CD14-positive monocyte (primary cell): ENCODE results near the gene PRAME. TPM values are rescaled to one million over a fixed set of nuclear protein-coding genes. Genes with fewer than 3 reads are reported as not detected.

Experiments used
- DNase-seq, 3 donors: peaks; one replicate each; pipeline ENCODE4 v3.0.0-alpha.2; 2011 to 2022
- H2AFZ ChIP-seq: 2 replicates; pipeline ENCODE4 v1.6.0; 2012; ENCODE audit warnings: mild to moderate bottlenecking, low read depth, low read length, inconsistent platforms; ENCODE audit not compliant: insufficient read depth, poor library complexity, severe bottlenecking
- H3K27ac ChIP-seq, 2 donors: 1 replicate in 1 of 2; 2 replicates in 1 of 2; pipeline ENCODE4 v1.5.1; 2012 to 2013; ENCODE audit warnings: low read length in 2 of 2, control low read depth in 1 of 2, inconsistent platforms in 1 of 2, low read depth in 1 of 2, mild to moderate bottlenecking in 1 of 2
- H3K27me3 ChIP-seq, 2 donors: one replicate each; pipeline versions ENCODE4 v1.6.0 to v1.6.1; 2011 to 2013; ENCODE audit warnings: low read length in 2 of 2; ENCODE audit not compliant: control insufficient read depth in 2 of 2, insufficient read depth in 2 of 2
- H3K36me3 ChIP-seq, 2 donors: replicated peaks in 1 of 2; 1 replicate in 1 of 2; 2 replicates in 1 of 2; pipeline versions ENCODE4 v1.5.1 to v1.6.1; 2012 to 2013; ENCODE audit warnings: low read length in 2 of 2, control low read depth in 1 of 2, inconsistent platforms in 1 of 2, mild to moderate bottlenecking in 1 of 2; ENCODE audit not compliant: insufficient read depth in 2 of 2, control insufficient read depth in 1 of 2
- H3K4me1 ChIP-seq, 2 donors: 1 replicate in 1 of 2; 2 replicates in 1 of 2; pipeline versions ENCODE4 v1.5.1 to v1.6.1; 2012 to 2013; ENCODE audit warnings: low read length in 2 of 2, control low read depth in 1 of 2, inconsistent platforms in 1 of 2, mild to moderate bottlenecking in 1 of 2, moderate library complexity in 1 of 2; ENCODE audit not compliant: insufficient read depth in 2 of 2, control insufficient read depth in 1 of 2
- H3K4me2 ChIP-seq: replicated peaks from 2 replicates; pipeline ENCODE3; 2012; ENCODE audit warnings: low read length, moderate library complexity, mild to moderate bottlenecking; ENCODE audit not compliant: poor library complexity, severe bottlenecking; ENCODE audit errors: extremely low read depth
- H3K4me3 ChIP-seq, 3 experiments: fragments of 200-600 bp in 1 of 3; sonication (generic) in 1 of 3; replicated peaks in 1 of 3; 1 replicate in 2 of 3; 2 replicates in 1 of 3; pipeline ENCODE4 v1.5.1; 2011 to 2013; ENCODE audit warnings: low read length in 3 of 3, mild to moderate bottlenecking in 3 of 3, control low read depth in 2 of 3, low read depth in 2 of 3, inconsistent platforms in 1 of 3, moderate library complexity in 1 of 3
- H3K79me2 ChIP-seq: 2 replicates; pipeline ENCODE4 v1.6.0; 2012; ENCODE audit warnings: mild to moderate bottlenecking, control low read depth, inconsistent platforms, low read length, moderate library complexity; ENCODE audit not compliant: insufficient read depth
- H3K9ac ChIP-seq: 2 replicates; pipeline ENCODE4 v1.6.0; 2017; ENCODE audit warnings: low read length, mild to moderate bottlenecking; ENCODE audit not compliant: insufficient read depth, poor library complexity, severe bottlenecking
- H3K9me3 ChIP-seq, 2 donors: replicated peaks in 1 of 2; 1 replicate in 1 of 2; 2 replicates in 1 of 2; pipeline versions ENCODE4 v1.5.1 to v1.6.1; 2012 to 2013; ENCODE audit warnings: low read length in 2 of 2, control low read depth in 1 of 2; ENCODE audit not compliant: control insufficient read depth in 1 of 2, insufficient read depth in 1 of 2
- H4K20me1 ChIP-seq: 2 replicates; pipeline ENCODE4 v1.6.0; 2012; ENCODE audit warnings: mild to moderate bottlenecking, low read length, control low read depth, moderate library complexity; ENCODE audit not compliant: insufficient read depth
- H3K27ac Mint-ChIP-seq, 7 donors: one replicate each; pipeline ENCODE4 v1.8.0; 2020; ENCODE audit warnings: mild to moderate bottlenecking in 7 of 7, mixed read lengths in 7 of 7, moderate library complexity in 6 of 7, inconsistent platforms in 2 of 7
- H3K27me3 Mint-ChIP-seq, 3 donors: one replicate each; pipeline ENCODE4 v1.8.0; 2021 to 2022; ENCODE audit warnings: low read depth in 3 of 3, mild to moderate bottlenecking in 3 of 3, mixed read lengths in 3 of 3, moderate library complexity in 3 of 3, inconsistent platforms in 1 of 3
- H3K36me3 Mint-ChIP-seq, 2 donors: one replicate each; pipeline ENCODE4 v1.8.0; 2020; ENCODE audit warnings: mixed read lengths in 2 of 2, inconsistent platforms in 1 of 2, mild to moderate bottlenecking in 1 of 2
- H3K4me1 Mint-ChIP-seq: one replicate; pipeline ENCODE4 v1.8.0; 2020; ENCODE audit warnings: mild to moderate bottlenecking, mixed read lengths
- H3K4me3 Mint-ChIP-seq, 2 donors: one replicate each; pipeline ENCODE4 v1.8.0; 2020; ENCODE audit warnings: mild to moderate bottlenecking in 2 of 2, mixed read lengths in 2 of 2, moderate library complexity in 1 of 2
- H3K9me3 Mint-ChIP-seq, 7 donors: one replicate each; pipeline ENCODE4 v1.8.0; 2020 to 2022; ENCODE audit warnings: mixed read lengths in 7 of 7, mild to moderate bottlenecking in 6 of 7, moderate library complexity in 6 of 7, inconsistent platforms in 2 of 7
- WGBS: methylation state at CpG from one replicate; pipeline ENCODE4 v1.1.5; 2013; ENCODE audit warnings: missing lambda C conversion rate; ENCODE audit not compliant: insufficient coverage; 5-methylcytosine and 5-hydroxymethylcytosine counted together
- intact Hi-C, 2 donors: fragments of 100-400 bp; cut with micrococcal nuclease; formaldehyde crosslinking; loops; one replicate each; pipeline versions ENCODE4 v1.15.0 to v1.15.1; 2023
- polyA plus RNA-seq, 3 donors: library from polyadenylated mRNA; depleted of rRNA in 1 of 3; unstranded in 2 of 3; stranded (reverse) in 1 of 3; fragments of 300-500 nt in 2 of 3; fragments of >200 nt in 1 of 3; fragmentation: Illumina TruSeq in 2 of 3; gene quantifications; 1 replicate in 2 of 3; 2 replicates in 1 of 3; pipeline ENCODE4 v1.2.3, GENCODE V29; 2012 to 2021
- TF ChIP-seq, protein P1 (sequence below): fragments of 200-600 bp; IDR thresholded peaks from one replicate; pipeline ENCODE4 v1.8.0; 2022; ENCODE audit warnings: antibody characterized with exemption, mild to moderate bottlenecking

PRAME gene
- polyA plus RNA-seq, 3 donors: not detected

DNA sequence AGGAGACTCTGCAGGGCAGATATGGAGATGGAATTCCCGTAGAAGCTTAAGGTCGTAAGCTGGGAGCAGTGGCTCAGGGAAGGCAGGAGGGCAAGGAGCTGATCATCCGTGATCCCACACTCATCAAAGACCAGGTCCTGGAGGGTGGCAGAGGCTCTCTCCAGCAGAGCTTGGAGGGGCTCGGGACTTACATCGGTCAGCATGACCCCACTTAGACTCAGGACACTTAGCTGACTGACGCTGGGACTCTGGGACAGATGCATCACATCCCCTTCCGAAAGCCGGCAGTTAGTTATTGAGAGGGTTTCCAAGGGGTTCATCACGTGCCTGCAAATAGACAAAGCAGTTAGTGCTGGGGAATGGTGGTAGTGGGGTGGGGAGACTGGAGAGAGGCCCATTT lies 10.7 kb downstream of the PRAME start:
- no peaks in the 10 kb centered on the region for H3K79me2 ChIP-seq
- peak overlapping the region; percentile 18 for H2AFZ ChIP-seq
- Mint-ChIP-seq H3K4me1 (peaks cover 30% of the 10 kb centered on the region), H3K27me3 (no peaks in the 10 kb centered on the region), H3K4me3 (no peak overlapping the region), H3K9me3 (no peaks in the 10 kb centered on the region), H3K36me3 (no peaks in the 10 kb centered on the region), H3K27ac (no peak overlapping the region)
- no peak for DNase-seq
- no peak overlapping the region for H3K4me3 ChIP-seq
- no peaks in the 10 kb centered on the region for H3K36me3 ChIP-seq
- intact Hi-C loops: no loop called here
- no peak overlapping the region for H3K4me2 ChIP-seq
- no peaks in the 10 kb centered on the region for H3K27me3 ChIP-seq
- no peaks in the 10 kb centered on the region for H4K20me1 ChIP-seq
- H3K9me3 ChIP-seq: no peaks in the 10 kb centered on the region
- no peak overlapping the region for H3K9ac ChIP-seq
- TF ChIP-seq, protein P1, sequence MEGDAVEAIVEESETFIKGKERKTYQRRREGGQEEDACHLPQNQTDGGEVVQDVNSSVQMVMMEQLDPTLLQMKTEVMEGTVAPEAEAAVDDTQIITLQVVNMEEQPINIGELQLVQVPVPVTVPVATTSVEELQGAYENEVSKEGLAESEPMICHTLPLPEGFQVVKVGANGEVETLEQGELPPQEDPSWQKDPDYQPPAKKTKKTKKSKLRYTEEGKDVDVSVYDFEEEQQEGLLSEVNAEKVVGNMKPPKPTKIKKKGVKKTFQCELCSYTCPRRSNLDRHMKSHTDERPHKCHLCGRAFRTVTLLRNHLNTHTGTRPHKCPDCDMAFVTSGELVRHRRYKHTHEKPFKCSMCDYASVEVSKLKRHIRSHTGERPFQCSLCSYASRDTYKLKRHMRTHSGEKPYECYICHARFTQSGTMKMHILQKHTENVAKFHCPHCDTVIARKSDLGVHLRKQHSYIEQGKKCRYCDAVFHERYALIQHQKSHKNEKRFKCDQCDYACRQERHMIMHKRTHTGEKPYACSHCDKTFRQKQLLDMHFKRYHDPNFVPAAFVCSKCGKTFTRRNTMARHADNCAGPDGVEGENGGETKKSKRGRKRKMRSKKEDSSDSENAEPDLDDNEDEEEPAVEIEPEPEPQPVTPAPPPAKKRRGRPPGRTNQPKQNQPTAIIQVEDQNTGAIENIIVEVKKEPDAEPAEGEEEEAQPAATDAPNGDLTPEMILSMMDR: no peak
- peaks cover 29 to 31% of the 10 kb centered on the region in 2 donors for H3K4me1 ChIP-seq
- WGBS: no CpG with 5 or more reads among the region's 9 CpGs
- no peak overlapping the region for H3K27ac ChIP-seq

DNA sequence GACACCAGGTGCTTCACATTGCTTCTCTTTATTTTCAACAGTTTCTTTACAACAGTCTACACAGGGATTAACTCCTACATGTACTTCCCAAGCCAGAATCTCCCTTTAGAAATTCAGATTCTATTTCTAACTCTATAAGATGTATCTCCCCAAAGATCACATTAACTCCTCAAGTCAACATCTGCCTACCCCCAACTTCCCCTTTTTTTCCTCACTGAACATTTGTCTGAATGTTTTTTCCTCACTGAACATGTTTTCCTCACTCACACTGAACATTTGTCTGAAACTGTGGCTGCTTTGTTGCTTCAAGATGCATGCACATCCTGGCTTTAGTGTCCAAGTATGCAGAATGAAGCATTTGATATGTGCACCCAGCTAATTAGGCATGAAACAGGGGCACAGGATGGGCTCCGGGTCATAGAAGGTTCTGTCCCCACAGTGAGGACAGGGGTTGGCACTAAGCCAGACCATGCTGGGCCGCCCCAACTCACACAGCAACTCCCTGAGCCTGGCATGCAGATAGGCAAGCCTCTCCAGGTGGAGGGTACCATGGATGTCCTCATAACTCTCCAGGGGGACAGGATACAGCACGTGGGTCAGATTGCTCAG lies 11.3 kb downstream of the PRAME start:
- Mint-ChIP-seq H3K9me3 (no peaks in the 10 kb centered on the region), H3K27ac (peak overlapping the region in 3 of 7 donors; percentile 5 to 59 (median 51)), H3K4me1 (peaks cover 30% of the 10 kb centered on the region), H3K4me3 (no peak overlapping the region), H3K27me3 (peaks cover 0 to 2% (median 0%) of the 10 kb centered on the region in 3 donors), H3K36me3 (no peaks in the 10 kb centered on the region)
- no peak overlapping the region for H3K4me2 ChIP-seq
- no peaks in the 10 kb centered on the region for H3K36me3 ChIP-seq
- WGBS: 25% methylated on average over 2 of the region's 3 CpGs
- DNase-seq: peak in 2 of 3 donors; percentile 10 to 25
- H2AFZ ChIP-seq: peak overlapping the region; percentile 18
- no peaks in the 10 kb centered on the region for H3K79me2 ChIP-seq
- H3K4me3 ChIP-seq: no peak overlapping the region
- no peaks in the 10 kb centered on the region for H4K20me1 ChIP-seq
- intact Hi-C loops: no loop called here
- H3K27me3 ChIP-seq: no peaks in the 10 kb centered on the region
- no peak overlapping the region for H3K9ac ChIP-seq
- no peak overlapping the region for H3K27ac ChIP-seq
- peaks cover 29 to 31% of the 10 kb centered on the region in 2 donors for H3K4me1 ChIP-seq
- H3K9me3 ChIP-seq: no peaks in the 10 kb centered on the region
- TF ChIP-seq, protein P1: no peak
